ENCODE results near the gene EAF2.
A peak's percentile ranks its signal among the peaks of the same experiment; 100 is the strongest.

Gene EAF2

DNA sequence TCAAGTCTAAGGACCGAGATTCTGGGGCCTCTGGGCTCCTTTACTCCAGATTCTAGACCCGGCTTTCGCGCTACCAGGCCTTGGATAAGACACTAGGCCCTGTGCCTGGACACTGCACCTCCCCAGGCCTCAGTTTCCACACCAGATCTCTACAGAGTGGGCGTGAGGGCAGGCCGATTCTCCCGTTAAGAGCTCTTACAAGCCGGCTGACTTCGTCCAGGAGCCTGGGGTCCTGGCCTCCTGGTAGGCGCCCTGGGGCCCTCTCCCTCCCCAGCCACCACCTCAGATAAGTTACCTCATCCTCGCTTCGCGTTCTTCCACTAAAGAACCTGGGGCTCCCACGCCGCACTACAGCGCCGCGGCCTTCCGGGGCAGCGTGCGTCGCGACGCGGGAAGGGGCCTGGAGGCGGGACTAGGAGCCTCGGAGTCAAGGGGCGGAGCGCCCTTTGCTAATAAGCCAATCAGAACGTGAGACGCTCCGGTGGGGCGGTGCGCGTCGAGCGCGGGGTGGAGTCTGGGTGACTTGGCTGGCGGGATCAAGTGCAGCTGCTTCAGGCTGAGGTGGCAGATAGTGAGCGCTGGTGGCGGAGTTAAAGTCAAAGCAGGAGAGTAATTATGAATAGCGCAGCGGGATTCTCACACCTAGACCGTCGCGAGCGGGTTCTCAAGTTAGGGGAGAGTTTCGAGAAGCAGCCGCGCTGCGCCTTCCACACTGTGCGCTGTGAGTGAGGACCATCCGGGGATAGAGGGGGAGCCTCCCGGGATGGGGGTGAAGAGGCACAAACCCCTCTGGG lies at the start of gene EAF2, which contains the start of gene IQCB1:
Gene EAF2 (plus strand): TSS at position 539 of the 794 bp plus-strand sequence. CDS start 77 bp downstream, at position 616.
Gene IQCB1 (minus strand): TSS at position 390 of the 794 bp plus-strand sequence. CDS start 6,100 bp downstream, outside the sequence.
- H3K36me3 ChIP-seq (ENCODE audit: control insufficient read depth, insufficient read depth, low read length): no peaks in the 10 kb centered on the region; the same call in none of the 2 replicates
- peak within 1 kb of the TSS; percentile 97 for H3K4me3 ChIP-seq (replicated peaks; ENCODE audit: low read depth, low read length)
- peak; percentile 99 for DNase-seq (ENCODE audit: extremely low read depth, insufficient read length)
- H3K27me3 ChIP-seq (replicated peaks; ENCODE audit: control insufficient read depth, insufficient read depth, low read length): no peaks in the 10 kb centered on the region
- TF ChIP-seq, protein P1, sequence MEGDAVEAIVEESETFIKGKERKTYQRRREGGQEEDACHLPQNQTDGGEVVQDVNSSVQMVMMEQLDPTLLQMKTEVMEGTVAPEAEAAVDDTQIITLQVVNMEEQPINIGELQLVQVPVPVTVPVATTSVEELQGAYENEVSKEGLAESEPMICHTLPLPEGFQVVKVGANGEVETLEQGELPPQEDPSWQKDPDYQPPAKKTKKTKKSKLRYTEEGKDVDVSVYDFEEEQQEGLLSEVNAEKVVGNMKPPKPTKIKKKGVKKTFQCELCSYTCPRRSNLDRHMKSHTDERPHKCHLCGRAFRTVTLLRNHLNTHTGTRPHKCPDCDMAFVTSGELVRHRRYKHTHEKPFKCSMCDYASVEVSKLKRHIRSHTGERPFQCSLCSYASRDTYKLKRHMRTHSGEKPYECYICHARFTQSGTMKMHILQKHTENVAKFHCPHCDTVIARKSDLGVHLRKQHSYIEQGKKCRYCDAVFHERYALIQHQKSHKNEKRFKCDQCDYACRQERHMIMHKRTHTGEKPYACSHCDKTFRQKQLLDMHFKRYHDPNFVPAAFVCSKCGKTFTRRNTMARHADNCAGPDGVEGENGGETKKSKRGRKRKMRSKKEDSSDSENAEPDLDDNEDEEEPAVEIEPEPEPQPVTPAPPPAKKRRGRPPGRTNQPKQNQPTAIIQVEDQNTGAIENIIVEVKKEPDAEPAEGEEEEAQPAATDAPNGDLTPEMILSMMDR (IDR thresholded peaks at IDR 0.05; ENCODE audit: insufficient read depth, low read length, poor library complexity, severe bottlenecking): no peak

DNA sequence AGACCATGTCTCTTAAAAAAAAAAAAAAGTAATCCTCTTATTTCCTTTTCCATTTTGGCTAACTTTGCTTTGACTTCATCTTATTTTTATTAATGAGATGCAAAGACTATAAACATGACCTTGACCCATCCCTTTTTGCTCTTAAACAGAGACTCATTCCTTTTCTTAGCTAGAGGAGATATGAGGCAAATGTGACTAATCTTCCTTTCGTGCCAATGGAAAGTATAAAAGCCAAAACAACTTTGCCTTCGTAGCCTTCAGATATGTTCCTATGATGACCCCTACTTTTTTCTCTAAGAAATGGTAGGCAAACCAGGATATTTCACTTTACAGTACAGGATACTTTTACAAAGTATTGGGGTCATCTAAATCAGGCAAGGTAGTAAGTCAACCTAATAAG lies 48.5 kb upstream of the EAF2 start:
- peaks cover 5% of the 10 kb centered on the region for H3K36me3 ChIP-seq (ENCODE audit: control insufficient read depth, insufficient read depth, low read length)
- TF ChIP-seq, protein P1 (IDR thresholded peaks at IDR 0.05; ENCODE audit: insufficient read depth, low read length, poor library complexity, severe bottlenecking): no peak
- DNase-seq (ENCODE audit: extremely low read depth, insufficient read length): no peak
- H3K27me3 ChIP-seq (replicated peaks; ENCODE audit: control insufficient read depth, insufficient read depth, low read length): no peaks in the 10 kb centered on the region
- no peak overlapping the region for H3K4me3 ChIP-seq (replicated peaks; ENCODE audit: low read depth, low read length)

DNA sequence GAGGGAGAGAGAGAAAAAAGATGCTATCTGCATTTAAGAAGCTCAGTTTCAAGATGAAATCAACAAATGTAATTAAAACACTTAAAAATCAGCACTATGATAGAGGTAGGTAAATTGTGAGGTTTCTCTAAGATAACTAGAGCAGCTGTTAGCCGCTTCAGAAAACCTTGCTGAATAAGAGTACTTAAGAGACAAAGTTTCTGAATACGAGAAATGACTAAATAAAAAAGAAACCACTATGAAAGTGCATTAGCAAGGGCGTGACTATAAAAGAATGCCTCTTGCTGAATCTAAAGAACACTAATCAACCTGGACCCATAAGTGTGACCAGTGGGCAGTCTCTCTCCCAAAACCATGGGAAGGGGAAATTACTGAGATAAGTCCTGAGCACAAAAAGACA lies 41.9 kb upstream of the EAF2 start:
- Histone ChIP-seq H3K27me3 (replicated peaks; ENCODE audit: control insufficient read depth, insufficient read depth, low read length) (no peaks in the 10 kb centered on the region), H3K36me3 (ENCODE audit: control insufficient read depth, insufficient read depth, low read length) (peaks cover 2% of the 10 kb centered on the region), H3K4me3 (replicated peaks; ENCODE audit: low read depth, low read length) (peak overlapping the region; percentile 0; the same call in 1 of the 2 replicates)
- TF ChIP-seq, protein P1 (IDR thresholded peaks at IDR 0.05; ENCODE audit: insufficient read depth, low read length, poor library complexity, severe bottlenecking): no peak
- no peak for DNase-seq (ENCODE audit: extremely low read depth, insufficient read length)

DNA sequence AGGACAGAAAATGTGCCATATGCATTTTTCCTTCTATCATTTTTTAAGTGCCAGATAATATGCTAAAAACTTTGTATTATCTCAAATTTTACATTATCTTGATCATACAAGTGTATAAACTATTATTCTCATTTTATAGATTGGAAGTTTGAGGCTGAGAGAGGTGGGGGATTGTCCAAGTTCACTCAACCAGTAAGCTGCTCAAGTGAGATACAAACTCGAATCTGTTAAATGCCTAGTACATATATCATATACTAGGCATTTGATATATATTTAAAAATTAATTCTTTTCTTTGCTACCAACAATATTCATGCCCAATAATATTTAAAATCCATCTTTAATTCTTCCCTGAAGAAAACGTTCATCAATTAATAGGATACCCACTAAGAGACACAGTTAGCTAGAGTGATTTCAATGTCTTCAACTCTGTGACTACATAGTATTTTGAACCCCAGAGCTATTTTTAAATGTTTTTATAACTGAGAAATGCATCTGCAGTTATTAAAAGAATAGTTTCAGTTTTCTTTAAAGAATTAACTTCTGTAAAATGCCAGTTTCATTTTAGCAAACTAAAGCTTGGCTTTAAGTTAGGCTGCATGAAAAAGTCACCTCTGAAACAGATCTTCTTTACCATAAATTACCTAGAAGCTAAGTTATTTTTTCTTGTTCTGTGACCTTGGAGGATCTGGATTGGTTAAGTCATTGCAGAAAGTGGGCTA lies 40.6 kb upstream of the EAF2 start:
- Histone ChIP-seq H3K27me3 (replicated peaks; ENCODE audit: control insufficient read depth, insufficient read depth, low read length) (no peaks in the 10 kb centered on the region), H3K36me3 (ENCODE audit: control insufficient read depth, insufficient read depth, low read length) (no peaks in the 10 kb centered on the region; the same call in 1 of the 2 replicates), H3K4me3 (replicated peaks; ENCODE audit: low read depth, low read length) (no peak overlapping the region)
- peak; percentile 23 for DNase-seq (ENCODE audit: extremely low read depth, insufficient read length)
- TF ChIP-seq, protein P1 (IDR thresholded peaks at IDR 0.05; ENCODE audit: insufficient read depth, low read length, poor library complexity, severe bottlenecking): no peak

DNA sequence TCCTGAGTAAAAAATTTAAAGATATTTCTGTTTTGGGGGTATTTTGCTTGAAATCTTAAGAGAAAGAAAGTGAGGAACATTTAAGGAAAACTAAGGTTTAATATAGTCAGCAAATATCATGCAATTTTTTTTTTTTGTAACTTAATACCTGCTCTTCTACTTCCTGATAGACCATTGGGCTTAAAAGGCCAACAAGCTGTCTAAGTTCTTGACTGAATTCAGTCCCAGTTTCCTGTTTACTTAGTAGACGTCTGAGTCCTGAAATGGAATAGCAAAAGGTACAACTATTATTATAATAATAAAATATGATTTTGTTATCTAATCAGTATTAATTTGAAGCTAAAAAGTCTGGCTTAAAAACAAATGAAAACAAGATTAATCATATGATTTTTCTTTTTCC lies 38.0 kb upstream of the EAF2 start:
- no peak for DNase-seq (ENCODE audit: extremely low read depth, insufficient read length)
- TF ChIP-seq, protein P1 (IDR thresholded peaks at IDR 0.05; ENCODE audit: insufficient read depth, low read length, poor library complexity, severe bottlenecking): no peak
- H3K36me3 ChIP-seq (ENCODE audit: control insufficient read depth, insufficient read depth, low read length): no peaks in the 10 kb centered on the region
- H3K4me3 ChIP-seq (replicated peaks; ENCODE audit: low read depth, low read length): no peak overlapping the region
- H3K27me3 ChIP-seq (replicated peaks; ENCODE audit: control insufficient read depth, insufficient read depth, low read length): no peaks in the 10 kb centered on the region
